Ovary (tissue), 9 donors: ENCODE data around the gene NCKAP1. TPM values are rescaled to one million over a fixed set of nuclear protein-coding genes. Genes with fewer than 3 reads are reported as not detected.

Experiments used
- DNase-seq, 5 donors: peaks; one replicate each; pipeline ENCODE4 v3.0.0-alpha.2; 2019 to 2020
- H3K27ac ChIP-seq, 2 donors: fragments of 200-600 bp; one replicate each; pipeline versions ENCODE4 v1.5.1 to v1.8.0; 2019 to 2022
- H3K27me3 ChIP-seq: fragments of 200-600 bp; one replicate; pipeline ENCODE4 v1.8.0; 2022
- H3K36me3 ChIP-seq: fragments of 200-600 bp; sonication (generic); one replicate; pipeline ENCODE4 v1.5.1; 2019
- H3K4me1 ChIP-seq: one replicate; pipeline ENCODE4 v1.8.1; 2013; ENCODE audit warnings: mild to moderate bottlenecking, moderate library complexity; ENCODE audit not compliant: insufficient read depth
- H3K4me3 ChIP-seq: fragments of 200-600 bp; sonication (generic); one replicate; pipeline ENCODE4 v1.5.1; 2017
- H3K9me3 ChIP-seq, 2 donors: fragments of 200-600 bp in 1 of 2; sonication (generic) in 1 of 2; one replicate each; pipeline versions ENCODE4 v1.5.1 to v1.8.1; 2013 to 2019; ENCODE audit warnings: mild to moderate bottlenecking in 1 of 2, moderate library complexity in 1 of 2
- CTCF ChIP-seq, 3 donors: fragments of 450-650 bp in 2 of 3; fragments of 200-600 bp in 1 of 3; IDR thresholded peaks; one replicate each; pipeline versions ENCODE4 v1.5.1 to v1.8.0; 2016 to 2022; ENCODE audit warnings: antibody characterized with exemption in 3 of 3, mild to moderate bottlenecking in 1 of 3
- EP300 ChIP-seq: sonication (generic); formaldehyde crosslinking; IDR thresholded peaks from one replicate; pipeline ENCODE4 v1.6.1; 2017; ENCODE audit warnings: antibody characterized with exemption
- POLR2A ChIP-seq: fragments of 450-650 bp; IDR thresholded peaks from one replicate; pipeline ENCODE4 v1.6.1; 2017; ENCODE audit warnings: antibody characterized with exemption, mild to moderate bottlenecking, moderate library complexity
- WGBS, 3 donors: extraction: QIAGEN DNeasy Blood & Tissue Kit in 1 of 3; methylation state at CpG; one replicate each; pipeline versions ENCODE4 v1.1.5 to v1.1.7; 2013 to 2017; 5-methylcytosine and 5-hydroxymethylcytosine counted together
- intact Hi-C, 4 donors: fragments of 100-400 bp; cut with DNase I; formaldehyde crosslinking; loops; one replicate each; pipeline versions ENCODE4 v1.11.0 to v1.15.1; 2022 to 2023
- polyA plus RNA-seq, 2 donors: library from polyadenylated mRNA; stranded (reverse); fragments of 200-250 nt in 1 of 2; fragments of 350-450 nt in 1 of 2; fragmentation: Illumina TruSeq in 1 of 2; extraction: RNeasy Lipid Tissue Mini Kit (QIAGEN cat#74804) in 1 of 2; gene quantifications; one replicate each; pipeline ENCODE4 v1.2.3, GENCODE V29; 2013 to 2014
- total RNA-seq, 7 donors: library from RNA; depleted of rRNA in 2 of 7; stranded (reverse); fragments of >200 nt in 2 of 7; fragmentation: NEBNext Ultra II Directional in 3 of 7; extraction: Animal tissue kit (Norgen Biotek cat#: 25700) in 3 of 7; gene quantifications; one replicate each; pipeline versions ENCODE4 v1.1.0 to v1.2.4, GENCODE V29; 2016 to 2023
- donor health status: DM: no; HTN: no; CAD: no; lungs with moderate emphysema.
- donor health status: DM: no; HTN: no; CAD: no.
- donor health status: Bipolar disorder and iron deficiency.
- donor health status: DM: yes; HTN: yes; CAD: no.
- donor health status: DM: no; HTN: no; CAD: no.
- donor health status: DM: yes; HTN: yes; CAD: no.

The NCKAP1 gene
- total and polyA plus RNA-seq, 9 donors, result 59.9 to 122 (median 100) TPM

GRCh38 chr2:182954789-182955188, 83.5 kb downstream of the NCKAP1 start:
- Histone ChIP-seq H3K27me3 (no peaks in the 10 kb centered on the region), H3K27ac (no peak overlapping the region), H3K36me3 (no peaks in the 10 kb centered on the region), H3K4me1 (no peaks in the 10 kb centered on the region), H3K4me3 (no peak overlapping the region), H3K9me3 (no peaks in the 10 kb centered on the region)
- no peak for TF ChIP-seq EP300
- no peak for TF ChIP-seq POLR2A
- no peak for TF ChIP-seq CTCF (IDR thresholded peaks at IDR 0.05)
- no peak for DNase-seq
- intact Hi-C loops, result no loop called here

GRCh38 chr2:182952741-182953450, 85.4 kb downstream of the NCKAP1 start:
- DNase-seq, result no peak
- no peaks in the 10 kb centered on the region for H3K27me3 ChIP-seq
- intact Hi-C loops, result no loop called here
- H3K36me3 ChIP-seq, result no peaks in the 10 kb centered on the region
- H3K4me3 ChIP-seq, result no peak overlapping the region
- no peaks in the 10 kb centered on the region for H3K4me1 ChIP-seq
- TF ChIP-seq CTCF (IDR thresholded peaks at IDR 0.05) (no peak), EP300 (no peak), POLR2A (no peak)
- no peak overlapping the region for H3K27ac ChIP-seq
- WGBS, 3 donors, result 95 to 96% (median 95%) methylated on average over 6 of the region's 6 CpGs
- H3K9me3 ChIP-seq, result no peaks in the 10 kb centered on the region

- intact Hi-C loops, result no loop called here
- DNase-seq, result no peak
- no peak for TF ChIP-seq POLR2A
- TF ChIP-seq CTCF (IDR thresholded peaks at IDR 0.05), result no peak
- no peak for TF ChIP-seq EP300
- no peak overlapping the region for H3K4me3 ChIP-seq
- 87 to 93% (median 88%) methylated on average over 3 of the region's 3 CpGs for WGBS, 3 donors
- no peak overlapping the region for H3K27ac ChIP-seq
- H3K27me3 ChIP-seq, result no peaks in the 10 kb centered on the region
- no peaks in the 10 kb centered on the region for H3K9me3 ChIP-seq
- H3K4me1 ChIP-seq, result peaks cover under 1% of the 10 kb centered on the region
- no peaks in the 10 kb centered on the region for H3K36me3 ChIP-seq
Observed at GRCh38 chr2:182951948-182952663, 86.2 kb downstream of the NCKAP1 start.

GRCh38 chr2:182950546-182950945, 87.7 kb downstream of the NCKAP1 start:
- WGBS, 3 donors, result 94 to 98% (median 98%) methylated on average over 3 of the region's 3 CpGs

More at GRCh38 chr2:182950546-182950945, 87.7 kb downstream of the NCKAP1 start:
- TF ChIP-seq POLR2A (no peak), CTCF (IDR thresholded peaks at IDR 0.05) (no peak), EP300 (no peak)
- Histone ChIP-seq H3K9me3 (no peaks in the 10 kb centered on the region), H3K27ac (no peak overlapping the region), H3K4me3 (no peak overlapping the region), H3K27me3 (no peaks in the 10 kb centered on the region), H3K4me1 (peaks cover 5% of the 10 kb centered on the region), H3K36me3 (no peaks in the 10 kb centered on the region)
- intact Hi-C loops, result no loop called here
- DNase-seq, result no peak
